Inferior parietal cortex (tissue), 1 donor: ENCODE data around the gene TTC5.
"Not testable (repeated sequence)": the region's sequence is repeated elsewhere in the genome, so short reads cannot be mapped to it uniquely, and the experiment has no call there.

ENCODE experiments used
- DNase-seq: peaks from one replicate; pipeline ENCODE4 v3.0.0-alpha.2; 2016; ENCODE audit errors: extremely low spot score

TTC5 gene

GRCh38 chr14:20302042-20302755, 3.6 kb downstream of the TTC5 start:
- no peak for DNase-seq

- DNase-seq = no peak
Measured at GRCh38 chr14:20295067-20295466, 10.7 kb downstream of the TTC5 start.

GRCh38 chr14:20294636-20295035, 11.1 kb downstream of the TTC5 start:
- no peak for DNase-seq

GRCh38 chr14:20281998-20282397, 23.8 kb downstream of the TTC5 start:
- not testable (repeated sequence) for DNase-seq

- not testable (repeated sequence) for DNase-seq
Measured at GRCh38 chr14:20280265-20280664, 25.5 kb downstream of the TTC5 start.

- DNase-seq = no peak
Measured at GRCh38 chr14:20278414-20278813, 27.3 kb downstream of the TTC5 start.

GRCh38 chr14:20277409-20277808, 28.3 kb downstream of the TTC5 start:
- no peak for DNase-seq

GRCh38 chr14:20274062-20274461, 31.7 kb downstream of the TTC5 start:
- DNase-seq = no peak

GRCh38 chr14:20264361-20264760, 41.4 kb downstream of the TTC5 start:
- not testable (repeated sequence) for DNase-seq

GRCh38 chr14:20262642-20263128, 43.1 kb downstream of the TTC5 start:
- DNase-seq = no peak

GRCh38 chr14:20247646-20248246, 58.0 kb downstream of the TTC5 start:
- DNase-seq = no peak
